Ectodermal cell (in vitro differentiated cells): ENCODE data around the gene CYP2D6. TPM values are rescaled to one million over a fixed set of nuclear protein-coding genes. Genes with fewer than 3 reads are reported as not detected.
"Not testable (repeated sequence)": the region's sequence is repeated elsewhere in the genome, so short reads cannot be mapped to it uniquely, and the experiment has no call there.

Experiments used
- H3K27ac ChIP-seq: 2 replicates; pipeline ENCODE4 v1.7.0; 2013; ENCODE audit warnings: mild to moderate bottlenecking, low read depth, low read length; ENCODE audit not compliant: insufficient read depth, poor library complexity, severe bottlenecking
- H3K27me3 ChIP-seq: 2 replicates; pipeline ENCODE4 v1.7.0; 2013; ENCODE audit warnings: mild to moderate bottlenecking, low read length; ENCODE audit not compliant: insufficient read depth, control insufficient read depth, poor library complexity, severe bottlenecking
- H3K36me3 ChIP-seq: one replicate; pipeline ENCODE4 v1.7.0; 2013; ENCODE audit warnings: low read length; ENCODE audit not compliant: control insufficient read depth, insufficient read depth
- H3K4me1 ChIP-seq: one replicate; pipeline ENCODE4 v1.7.0; 2013; ENCODE audit warnings: low read length; ENCODE audit not compliant: control insufficient read depth, insufficient read depth
- H3K4me3 ChIP-seq: 2 replicates; pipeline ENCODE4 v1.7.0; 2013; ENCODE audit warnings: low read depth, low read length, control low read depth; ENCODE audit not compliant: insufficient read depth
- H3K9me3 ChIP-seq: 2 replicates; pipeline ENCODE4 v1.7.0; 2013; ENCODE audit warnings: mild to moderate bottlenecking, low read length, moderate library complexity; ENCODE audit not compliant: control insufficient read depth
- WGBS, 2 experiments: methylation state at CpG; one replicate each; pipeline ENCODE4 v1.1.7; 2013; ENCODE audit warnings: missing lambda C conversion rate in 2 of 2; 5-methylcytosine and 5-hydroxymethylcytosine counted together
- polyA plus RNA-seq, 4 experiments: library from polyadenylated mRNA; stranded (reverse); fragments of 50-300 nt; gene quantifications; one replicate each; pipeline ENCODE4 v1.2.3, GENCODE V29; 2013

The CYP2D6 gene
- polyA plus RNA-seq (2013, experiment 1 of 4): 1.8 TPM
- 1.5 TPM for polyA plus RNA-seq (2013, experiment 2 of 4)
- polyA plus RNA-seq (2013, experiment 3 of 4): 0.96 TPM
- 1.0 TPM for polyA plus RNA-seq (2013, experiment 4 of 4)

- H3K27me3 ChIP-seq, H3K4me3 ChIP-seq, H3K27ac ChIP-seq, H3K9me3 ChIP-seq, H3K4me1 ChIP-seq, H3K36me3 ChIP-seq: not testable (repeated sequence)
- WGBS, 2 experiments: 89 to 92% methylated on average over 13 to 14 of the region's 14 CpGs
Observed at GRCh38 chr22:42130639-42131431, at the start of gene CYP2D6. CYP2D6 (minus strand) TSS chr22:42130810; CDS start chr22:42130791, 19 bp downstream.

DNA sequence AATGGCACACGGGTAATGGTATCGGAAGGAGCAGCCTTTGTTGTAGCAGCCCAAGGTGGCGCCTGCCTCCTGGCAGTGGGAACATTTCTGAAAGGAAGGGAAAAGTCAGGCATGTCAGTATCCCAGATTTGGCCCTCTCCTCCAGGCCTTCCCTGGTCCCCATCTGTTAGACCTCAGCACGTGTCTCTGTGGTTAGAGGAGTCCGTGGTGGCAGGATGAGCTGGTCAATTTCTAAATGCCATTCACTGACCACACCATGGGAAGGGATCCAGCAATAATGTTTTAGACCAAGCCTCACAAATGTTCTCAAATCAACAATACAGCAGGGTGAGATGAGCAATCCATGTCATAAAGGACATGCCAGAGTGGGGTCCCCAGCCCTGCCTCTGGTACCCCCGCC is 49.0 kb upstream of the CYP2D6 start:
- Histone ChIP-seq H3K27ac (no peak overlapping the region), H3K27me3 (no peaks in the 10 kb centered on the region), H3K4me1 (no peaks in the 10 kb centered on the region), H3K9me3 (no peaks in the 10 kb centered on the region), H3K36me3 (no peaks in the 10 kb centered on the region), H3K4me3 (no peak overlapping the region)
- 91 to 93% methylated on average over 5 to 6 of the region's 6 CpGs for WGBS, 2 experiments

DNA sequence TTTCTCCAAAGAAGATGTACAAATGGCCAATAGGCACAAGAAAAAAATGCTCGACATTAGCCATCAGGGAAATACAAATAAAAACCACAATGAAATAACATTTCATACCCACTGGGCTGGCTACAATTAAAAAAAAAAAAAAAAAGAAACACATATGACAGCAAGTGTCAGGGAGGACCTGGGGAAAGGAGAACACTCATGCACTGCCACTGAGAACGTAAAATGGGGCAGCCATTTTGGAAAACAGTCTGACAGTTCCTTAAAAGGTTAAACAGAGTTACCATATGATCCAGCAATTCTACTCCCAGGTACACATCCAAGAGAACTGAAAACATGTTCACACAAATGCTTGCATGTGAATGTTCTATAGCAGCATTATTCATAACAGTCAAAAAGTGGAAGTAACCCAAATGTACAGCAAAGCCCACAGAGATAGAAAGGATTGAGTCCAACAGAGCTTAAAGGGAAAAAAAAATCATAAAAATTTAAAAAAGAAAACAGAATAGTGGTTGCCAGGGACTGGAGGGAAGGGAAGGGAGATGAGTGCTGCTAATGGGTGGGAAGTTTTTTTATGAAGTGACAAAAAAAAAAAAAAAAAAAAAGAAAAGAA is 48.4 kb upstream of the CYP2D6 start:
- H3K27me3 ChIP-seq: no peaks in the 10 kb centered on the region

GRCh38 chr22:42177891-42178336 is 47.3 kb upstream of the CYP2D6 start:
- Histone ChIP-seq H3K27me3 (no peaks in the 10 kb centered on the region), H3K36me3 (no peaks in the 10 kb centered on the region), H3K4me3 (no peak overlapping the region), H3K27ac (no peak overlapping the region), H3K4me1 (no peaks in the 10 kb centered on the region), H3K9me3 (no peaks in the 10 kb centered on the region)
- WGBS, 2 experiments: 94 to 97% methylated on average over 5 of the region's 5 CpGs

More for the DNA sequence above, 48.4 kb upstream of the CYP2D6 start:
- Histone ChIP-seq H3K4me3 (no peak overlapping the region), H3K9me3 (no peaks in the 10 kb centered on the region), H3K36me3 (no peaks in the 10 kb centered on the region), H3K4me1 (no peaks in the 10 kb centered on the region), H3K27ac (no peak overlapping the region)
- WGBS, 2 experiments: 85 to 94% methylated on average over 2 of the region's 2 CpGs

- 93 to 95% methylated on average over 10 of the region's 10 CpGs for WGBS, 2 experiments
- H3K9me3 ChIP-seq: no peaks in the 10 kb centered on the region
- no peaks in the 10 kb centered on the region for H3K36me3 ChIP-seq
Observed at GRCh38 chr22:42176255-42176915, 45.8 kb upstream of the CYP2D6 start.

GRCh38 chr22:42174062-42174461 is 43.5 kb upstream of the CYP2D6 start:
- WGBS, 2 experiments: 75 to 81% methylated on average over 4 of the region's 4 CpGs
- Histone ChIP-seq H3K9me3 (no peaks in the 10 kb centered on the region), H3K36me3 (no peaks in the 10 kb centered on the region), H3K27ac (no peak overlapping the region), H3K27me3 (no peaks in the 10 kb centered on the region), H3K4me1 (no peaks in the 10 kb centered on the region), H3K4me3 (no peak overlapping the region)

More at GRCh38 chr22:42176255-42176915, 45.8 kb upstream of the CYP2D6 start:
- H3K27me3 ChIP-seq: no peaks in the 10 kb centered on the region
- no peaks in the 10 kb centered on the region for H3K4me1 ChIP-seq
- H3K4me3 ChIP-seq: no peak overlapping the region
- no peak overlapping the region for H3K27ac ChIP-seq

DNA sequence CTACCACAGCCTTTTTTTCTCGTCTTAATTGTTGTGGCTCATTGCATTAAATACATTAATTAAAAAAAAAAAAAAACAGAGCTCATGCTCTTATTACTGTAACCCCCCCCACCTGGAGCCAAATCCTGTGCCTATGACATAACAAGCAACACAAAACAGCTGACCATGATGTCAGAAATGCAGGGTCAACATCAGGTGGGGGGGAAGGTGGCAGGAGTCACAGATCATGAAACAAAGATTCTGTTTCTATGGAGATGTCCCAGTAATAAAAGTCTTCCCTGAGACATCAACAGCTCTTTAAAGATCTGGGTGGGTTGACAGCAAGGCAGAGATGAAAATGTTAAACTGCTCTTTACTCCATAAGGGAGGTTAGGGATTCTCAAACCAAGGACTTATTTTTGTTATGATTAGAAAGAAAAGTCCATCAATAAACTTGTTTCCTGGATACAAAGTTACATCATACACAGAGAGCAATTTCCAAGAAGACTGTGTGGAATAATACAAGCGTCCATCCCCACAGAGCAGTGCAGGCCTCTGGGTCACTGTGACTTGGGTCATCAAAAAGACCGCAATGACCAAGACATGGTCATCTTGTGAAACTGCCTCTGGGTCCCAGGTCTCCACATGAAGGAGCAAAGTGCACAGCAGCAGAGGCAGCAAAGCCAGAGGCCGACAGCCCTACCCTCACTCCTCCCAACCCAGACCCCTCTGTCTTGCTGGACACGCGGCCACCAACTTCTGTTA is 42.7 kb upstream of the CYP2D6 start:
- Histone ChIP-seq H3K27me3 (no peaks in the 10 kb centered on the region), H3K4me1 (no peaks in the 10 kb centered on the region), H3K36me3 (no peaks in the 10 kb centered on the region), H3K27ac (no peak overlapping the region), H3K4me3 (no peak overlapping the region), H3K9me3 (no peaks in the 10 kb centered on the region)
- 90 to 95% methylated on average over 5 of the region's 6 CpGs for WGBS, 2 experiments

- H3K9me3 ChIP-seq: no peaks in the 10 kb centered on the region
- no peaks in the 10 kb centered on the region for H3K27me3 ChIP-seq
- H3K4me1 ChIP-seq: no peaks in the 10 kb centered on the region
- no peak overlapping the region for H3K4me3 ChIP-seq
- no peaks in the 10 kb centered on the region for H3K36me3 ChIP-seq
- 87% methylated on average over 4 of the region's 5 CpGs for WGBS, 2 experiments
- no peak overlapping the region for H3K27ac ChIP-seq
Observed at GRCh38 chr22:42172773-42173172, 42.2 kb upstream of the CYP2D6 start.

GRCh38 chr22:42171946-42172719 is 41.5 kb upstream of the CYP2D6 start:
- 90 to 93% methylated on average over 8 of the region's 8 CpGs for WGBS, 2 experiments
- Histone ChIP-seq H3K27me3 (no peaks in the 10 kb centered on the region), H3K9me3 (no peaks in the 10 kb centered on the region), H3K36me3 (no peaks in the 10 kb centered on the region), H3K4me3 (no peak overlapping the region), H3K4me1 (no peaks in the 10 kb centered on the region), H3K27ac (no peak overlapping the region)
